PC-9 (cell line): ENCODE data around the gene NYAP2.

ENCODE experiments used
- EZH2 ChIP-seq: fragments of 200-600 bp; sonication (generic); IDR thresholded peaks from 2 replicates; pipeline ENCODE4 v1.8.0; 2017; ENCODE audit warnings: antibody characterized with exemption, low read depth
- TF ChIP-seq, protein P1 (sequence below): fragments of 200-600 bp; sonication (generic); conservative IDR thresholded peaks from 2 replicates; pipeline ENCODE4 v1.6.1; 2017; ENCODE audit warnings: mixed run types, antibody characterized with exemption, mild to moderate bottlenecking, moderate library complexity

DNA sequence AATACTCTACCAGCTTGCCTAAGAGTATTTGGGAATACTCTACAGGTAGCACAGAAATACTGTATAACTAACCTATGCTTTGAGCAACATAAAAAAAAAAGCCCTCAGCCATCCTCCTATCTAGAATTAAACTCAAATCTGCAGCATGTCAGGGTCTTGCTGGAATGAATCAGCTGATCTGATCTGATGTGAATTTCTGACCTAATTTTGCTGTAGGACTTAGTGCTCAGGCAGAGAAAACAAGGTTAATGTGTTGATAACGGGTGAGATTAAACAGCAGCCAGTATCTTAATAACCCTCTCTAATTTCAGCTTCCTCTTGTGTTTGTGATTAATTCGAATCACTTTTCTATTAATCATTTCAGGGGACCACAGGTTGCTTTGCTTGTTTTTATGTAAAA, 16.3 kb downstream of the NYAP2 start:
- TF ChIP-seq, protein P1, sequence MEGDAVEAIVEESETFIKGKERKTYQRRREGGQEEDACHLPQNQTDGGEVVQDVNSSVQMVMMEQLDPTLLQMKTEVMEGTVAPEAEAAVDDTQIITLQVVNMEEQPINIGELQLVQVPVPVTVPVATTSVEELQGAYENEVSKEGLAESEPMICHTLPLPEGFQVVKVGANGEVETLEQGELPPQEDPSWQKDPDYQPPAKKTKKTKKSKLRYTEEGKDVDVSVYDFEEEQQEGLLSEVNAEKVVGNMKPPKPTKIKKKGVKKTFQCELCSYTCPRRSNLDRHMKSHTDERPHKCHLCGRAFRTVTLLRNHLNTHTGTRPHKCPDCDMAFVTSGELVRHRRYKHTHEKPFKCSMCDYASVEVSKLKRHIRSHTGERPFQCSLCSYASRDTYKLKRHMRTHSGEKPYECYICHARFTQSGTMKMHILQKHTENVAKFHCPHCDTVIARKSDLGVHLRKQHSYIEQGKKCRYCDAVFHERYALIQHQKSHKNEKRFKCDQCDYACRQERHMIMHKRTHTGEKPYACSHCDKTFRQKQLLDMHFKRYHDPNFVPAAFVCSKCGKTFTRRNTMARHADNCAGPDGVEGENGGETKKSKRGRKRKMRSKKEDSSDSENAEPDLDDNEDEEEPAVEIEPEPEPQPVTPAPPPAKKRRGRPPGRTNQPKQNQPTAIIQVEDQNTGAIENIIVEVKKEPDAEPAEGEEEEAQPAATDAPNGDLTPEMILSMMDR, result no peak
- no peak for TF ChIP-seq EZH2
